ENCODE results near the gene ZP2.
"Not testable (repeated sequence)": the region's sequence is repeated elsewhere in the genome, so short reads cannot be mapped to it uniquely, and the experiment has no call there.

ZP2 gene

DNA sequence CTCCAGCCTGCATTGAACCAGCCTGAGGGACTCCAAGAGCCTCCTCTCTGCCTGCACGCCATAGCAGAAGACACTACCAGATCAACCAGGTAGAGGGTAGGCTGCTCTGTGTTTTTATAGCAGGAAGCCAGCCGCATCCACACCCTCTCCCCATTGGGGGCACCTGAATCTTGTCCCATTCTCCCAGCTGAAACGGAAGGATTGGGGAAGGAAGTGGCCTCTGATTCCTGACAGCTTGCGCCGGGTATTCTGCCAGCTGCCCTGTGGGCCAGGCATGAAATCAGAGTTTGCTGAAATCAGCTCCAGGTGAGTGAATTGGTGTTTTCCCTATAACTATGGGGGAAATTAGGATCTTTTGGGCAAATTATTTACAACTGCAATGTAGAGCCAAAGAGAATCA is at the start of gene ZP2:
TSS of gene ZP2 (minus strand) at position 89 of the 400 bp plus-strand sequence. CDS start at position 62, 27 bp downstream.
- H3K4me3 ChIP-seq (ENCODE audit: low read length), result no peak within 1 kb of the TSS
- TF ChIP-seq, protein P1, sequence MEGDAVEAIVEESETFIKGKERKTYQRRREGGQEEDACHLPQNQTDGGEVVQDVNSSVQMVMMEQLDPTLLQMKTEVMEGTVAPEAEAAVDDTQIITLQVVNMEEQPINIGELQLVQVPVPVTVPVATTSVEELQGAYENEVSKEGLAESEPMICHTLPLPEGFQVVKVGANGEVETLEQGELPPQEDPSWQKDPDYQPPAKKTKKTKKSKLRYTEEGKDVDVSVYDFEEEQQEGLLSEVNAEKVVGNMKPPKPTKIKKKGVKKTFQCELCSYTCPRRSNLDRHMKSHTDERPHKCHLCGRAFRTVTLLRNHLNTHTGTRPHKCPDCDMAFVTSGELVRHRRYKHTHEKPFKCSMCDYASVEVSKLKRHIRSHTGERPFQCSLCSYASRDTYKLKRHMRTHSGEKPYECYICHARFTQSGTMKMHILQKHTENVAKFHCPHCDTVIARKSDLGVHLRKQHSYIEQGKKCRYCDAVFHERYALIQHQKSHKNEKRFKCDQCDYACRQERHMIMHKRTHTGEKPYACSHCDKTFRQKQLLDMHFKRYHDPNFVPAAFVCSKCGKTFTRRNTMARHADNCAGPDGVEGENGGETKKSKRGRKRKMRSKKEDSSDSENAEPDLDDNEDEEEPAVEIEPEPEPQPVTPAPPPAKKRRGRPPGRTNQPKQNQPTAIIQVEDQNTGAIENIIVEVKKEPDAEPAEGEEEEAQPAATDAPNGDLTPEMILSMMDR (conservative IDR thresholded peaks at IDR 0.05; ENCODE audit: low read length), result no peak
- DNase-seq (ENCODE audit: low read depth), result no peak

DNA sequence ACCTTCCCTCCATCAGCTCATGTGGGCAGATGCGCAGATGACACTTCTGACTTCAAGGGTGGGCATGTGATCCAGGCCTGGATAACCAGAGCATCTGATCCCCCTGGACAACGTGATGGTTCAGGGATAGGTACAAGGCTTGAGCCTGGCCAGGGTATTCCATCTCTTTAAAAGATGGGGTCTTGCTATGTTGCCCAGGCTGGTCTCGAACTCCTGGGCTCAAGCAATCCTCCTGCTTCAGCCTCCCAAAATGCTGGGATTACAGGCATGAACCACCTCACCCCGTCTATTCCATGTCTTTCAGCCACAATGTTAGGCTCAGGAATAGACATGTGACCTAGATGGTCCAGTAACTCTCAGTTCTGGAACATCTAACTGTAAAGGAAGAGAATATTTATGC is 45.9 kb upstream of the ZP2 start:
- DNase-seq (ENCODE audit: low read depth), result no peak
- TF ChIP-seq, protein P1 (conservative IDR thresholded peaks at IDR 0.05; ENCODE audit: low read length), result no peak
- no peak overlapping the region for H3K4me3 ChIP-seq (ENCODE audit: low read length)

DNA sequence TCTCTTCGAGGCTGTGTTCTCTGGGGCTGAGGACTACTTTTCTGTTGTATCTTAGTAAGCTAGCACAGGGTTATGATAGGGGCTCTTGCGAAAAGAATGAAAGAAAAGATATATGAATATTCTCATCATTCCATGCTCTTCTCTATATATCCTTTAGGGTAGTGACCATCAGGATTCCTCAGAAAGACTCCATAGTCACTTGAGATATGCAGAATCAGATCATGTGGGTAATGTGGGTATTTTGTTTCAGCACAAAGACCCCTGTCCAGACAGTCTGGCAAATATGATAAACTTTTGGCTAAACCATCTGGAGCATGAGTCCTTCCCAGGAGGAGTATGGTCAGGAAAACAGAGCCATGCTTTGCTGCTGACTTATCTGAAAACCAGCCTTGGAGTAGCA is 45.3 kb upstream of the ZP2 start:
- TF ChIP-seq, protein P1 (conservative IDR thresholded peaks at IDR 0.05; ENCODE audit: low read length), result no peak
- no peak overlapping the region for H3K4me3 ChIP-seq (ENCODE audit: low read length)

DNA sequence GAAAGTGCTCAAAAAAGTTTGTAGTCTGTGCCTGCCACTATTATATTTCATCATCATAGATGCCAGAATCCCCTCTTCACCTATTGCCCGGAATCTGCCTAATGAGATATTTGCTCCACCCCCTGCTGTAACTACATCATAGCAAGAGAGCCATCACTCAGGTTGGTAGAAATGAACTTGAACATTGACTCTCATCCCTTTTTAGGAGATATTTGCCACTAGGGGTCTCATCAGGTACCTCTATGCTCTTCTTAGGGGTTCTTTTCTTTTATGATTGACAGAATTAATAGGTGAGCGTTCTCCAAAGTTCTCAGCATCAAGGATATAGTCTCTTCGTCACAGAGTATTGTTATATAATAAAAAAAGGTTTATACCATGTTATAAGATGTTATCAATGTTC is 42.1 kb upstream of the ZP2 start:
- DNase-seq (ENCODE audit: low read depth), result no peak
- TF ChIP-seq, protein P1 (conservative IDR thresholded peaks at IDR 0.05; ENCODE audit: low read length), result no peak
- no peak overlapping the region for H3K4me3 ChIP-seq (ENCODE audit: low read length)

More for the DNA sequence above, 45.3 kb upstream of the ZP2 start:
- DNase-seq (ENCODE audit: low read depth), result no peak

DNA sequence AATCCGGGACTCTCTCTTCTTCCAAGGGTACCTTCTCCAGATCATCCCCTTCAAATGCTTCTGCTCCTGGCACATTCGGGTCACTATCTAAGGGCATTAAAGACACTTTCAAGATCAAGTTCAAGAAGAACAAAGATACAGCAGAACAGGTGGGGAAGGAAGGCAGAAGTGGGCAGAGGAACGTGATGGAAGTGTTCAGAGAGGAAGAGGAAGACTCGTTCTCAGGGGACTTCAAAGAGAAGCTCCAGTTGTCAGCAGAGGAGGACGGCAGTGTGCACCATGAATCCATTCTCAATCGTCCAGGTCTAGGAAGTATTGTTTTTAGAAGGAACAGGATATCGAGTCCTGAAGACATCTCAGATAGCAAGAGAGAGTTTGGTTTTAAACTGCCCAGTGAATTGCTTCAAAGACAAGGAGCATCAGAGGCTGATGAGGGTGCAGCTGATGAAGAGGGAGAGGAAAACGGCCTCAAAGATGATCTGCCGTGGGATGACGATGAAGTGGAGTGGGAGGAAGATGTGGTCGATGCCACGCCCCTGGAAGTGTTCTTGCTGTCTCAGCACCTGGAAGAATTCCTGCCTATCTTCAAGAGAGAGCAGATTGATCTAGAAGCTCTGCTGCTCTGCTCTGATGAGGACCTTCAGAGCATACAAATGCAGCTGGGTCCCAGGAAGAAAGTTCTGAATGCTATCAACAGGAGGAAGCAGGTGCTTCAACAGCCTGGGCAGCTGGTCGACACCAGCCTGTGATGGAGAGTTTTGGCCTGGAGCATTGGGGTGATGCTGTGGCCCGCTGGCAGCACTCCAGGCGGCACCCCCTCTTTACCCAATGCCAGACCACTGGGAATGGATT is 38.9 kb upstream of the ZP2 start:
- TF ChIP-seq, protein P1 (conservative IDR thresholded peaks at IDR 0.05; ENCODE audit: low read length), result no peak
- H3K4me3 ChIP-seq (ENCODE audit: low read length), result no peak overlapping the region
- no peak for DNase-seq (ENCODE audit: low read depth)

DNA sequence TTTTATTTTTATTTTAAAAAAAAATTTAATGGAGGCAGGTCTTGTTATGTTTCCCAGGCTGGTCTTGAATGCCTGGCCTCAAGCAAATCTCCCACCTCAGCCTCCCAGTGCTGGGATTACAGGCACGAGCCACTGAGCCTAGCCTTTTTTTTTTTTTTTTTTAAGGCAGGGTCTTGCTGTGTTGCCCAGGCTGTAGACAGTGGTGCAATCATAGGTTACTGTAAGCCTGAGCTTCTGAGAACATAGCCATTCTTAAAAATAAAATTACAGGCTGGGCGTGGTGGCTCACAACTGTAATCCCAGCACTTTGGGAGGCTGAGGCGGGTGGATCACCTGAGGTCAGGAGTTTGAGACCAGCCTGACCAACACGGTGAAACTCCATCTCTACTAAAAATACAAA is 36.8 kb upstream of the ZP2 start:
- not testable (repeated sequence) for DNase-seq (ENCODE audit: low read depth); H3K4me3 ChIP-seq (ENCODE audit: low read length)

DNA sequence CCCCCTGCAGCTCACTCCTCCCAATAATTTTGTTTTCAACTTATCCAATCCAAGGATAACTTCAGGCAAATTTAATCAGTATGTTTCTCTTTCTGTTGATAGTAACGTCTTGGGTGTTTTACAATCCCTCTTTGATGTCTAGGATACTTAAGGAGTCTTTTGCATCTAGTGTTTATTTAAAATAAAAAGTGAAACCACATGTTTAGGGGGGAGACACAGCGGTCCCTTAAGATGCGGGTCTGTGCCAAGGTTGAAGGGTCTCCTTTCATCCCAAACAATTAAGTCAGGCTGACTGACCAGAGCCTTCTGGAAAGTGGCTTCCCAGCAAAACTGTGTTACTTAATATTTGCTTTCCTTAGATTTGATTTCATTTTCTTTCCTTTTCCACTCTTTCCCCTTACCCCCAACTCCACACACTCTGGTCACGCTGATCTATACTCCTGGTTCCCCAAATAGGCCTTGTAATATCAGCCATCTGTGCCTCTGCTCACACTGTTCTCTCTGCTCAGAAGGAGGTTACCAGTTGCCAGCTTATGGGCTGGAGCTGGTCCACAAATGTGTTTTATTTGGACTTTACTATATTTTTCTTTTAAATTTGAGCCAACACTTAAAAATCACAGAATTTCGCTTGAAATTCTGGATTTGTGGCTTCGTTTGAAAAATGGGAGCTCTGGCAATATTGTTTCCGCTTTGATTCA is 33.3 kb upstream of the ZP2 start:
- H3K4me3 ChIP-seq (ENCODE audit: low read length), result no peak overlapping the region
- DNase-seq (ENCODE audit: low read depth), result no peak
- TF ChIP-seq, protein P1 (conservative IDR thresholded peaks at IDR 0.05; ENCODE audit: low read length), result no peak
